CD4-positive, alpha-beta T cell (primary cell): ENCODE measurements around the gene NUDT21. TPM values are rescaled to one million over a fixed set of nuclear protein-coding genes. Genes with fewer than 3 reads are reported as not detected.

ENCODE experiments used
- ATAC-seq: fragments of 200-7000 bp; cut with Tn5 transposase; one replicate; pipeline ENCODE4 v1.10.0; 2022; ENCODE audit warnings: mild to moderate bottlenecking; ENCODE audit not compliant: poor library complexity
- CTCF ChIA-PET: fragments of 350-600 bp; sonication (Branson Sonifier 250); formaldehyde crosslinking; loops from one replicate; lab custom pipeline; 2021; ENCODE audit warnings: antibody characterized with exemption, inconsistent platforms; lab: Charles Lee
- POLR2A ChIA-PET: fragments of 350-600 bp; sonication (Branson Sonifier 250); formaldehyde crosslinking; loops from one replicate; lab custom pipeline; 2021; ENCODE audit warnings: antibody characterized with exemption, inconsistent platforms; lab: Charles Lee
- DNase-seq, 14 experiments: peaks; one replicate each; pipeline ENCODE4 v3.0.0-alpha.2; 2013 to 2020; ENCODE audit warnings: mixed read lengths in 2 of 14
- H3K27ac ChIP-seq, 2 donors: one replicate each; pipeline versions ENCODE4 v1.5.1 to v1.7.0; 2013; ENCODE audit warnings: low read length in 2 of 2, low read depth in 1 of 2, mild to moderate bottlenecking in 1 of 2
- H3K27me3 ChIP-seq, 2 experiments: 1 replicate in 1 of 2; 2 replicates in 1 of 2; pipeline versions ENCODE4 v1.6.1 to v1.7.0; 2013; ENCODE audit warnings: low read length in 2 of 2, control low read depth in 1 of 2, mild to moderate bottlenecking in 1 of 2, moderate library complexity in 1 of 2; ENCODE audit not compliant: insufficient read depth in 2 of 2, control insufficient read depth in 1 of 2
- H3K36me3 ChIP-seq: one replicate; pipeline ENCODE4 v1.6.1; 2013; ENCODE audit warnings: low read length, control low read depth; ENCODE audit not compliant: insufficient read depth
- H3K4me1 ChIP-seq: one replicate; pipeline ENCODE4 v1.6.1; 2013; ENCODE audit warnings: low read length, control low read depth; ENCODE audit not compliant: insufficient read depth
- H3K4me3 ChIP-seq: one replicate; pipeline ENCODE4 v1.5.1; 2013; ENCODE audit warnings: mild to moderate bottlenecking, low read length, moderate library complexity
- H3K9me3 ChIP-seq, 2 experiments: 1 replicate in 1 of 2; 2 replicates in 1 of 2; pipeline versions ENCODE4 v1.6.1 to v1.7.0; 2013; ENCODE audit warnings: low read length in 2 of 2, mild to moderate bottlenecking in 2 of 2, control low read depth in 1 of 2, moderate library complexity in 1 of 2; ENCODE audit not compliant: control insufficient read depth in 1 of 2, insufficient read depth in 1 of 2
- H3K27ac Mint-ChIP-seq: one replicate; pipeline ENCODE4 v1.8.0; 2020; ENCODE audit warnings: mixed read lengths
- H3K27me3 Mint-ChIP-seq: one replicate; pipeline ENCODE4 v1.8.0; 2021; ENCODE audit warnings: mixed read lengths
- H3K36me3 Mint-ChIP-seq: one replicate; pipeline ENCODE4 v1.8.0; 2021; ENCODE audit warnings: low read depth, mixed read lengths
- H3K4me1 Mint-ChIP-seq: one replicate; pipeline ENCODE4 v1.8.0; 2021; ENCODE audit warnings: low read depth, mixed read lengths
- H3K4me3 Mint-ChIP-seq: one replicate; pipeline ENCODE4 v1.8.0; 2020; ENCODE audit warnings: mild to moderate bottlenecking, mixed read lengths
- H3K9me3 Mint-ChIP-seq: one replicate; pipeline ENCODE4 v1.8.0; 2020; ENCODE audit warnings: mixed read lengths
- CTCF ChIP-seq: fragments of 200-600 bp; IDR thresholded peaks from one replicate; pipeline ENCODE4 v1.8.0; 2022; ENCODE audit warnings: antibody characterized with exemption, mild to moderate bottlenecking
- intact Hi-C, 2 experiments: fragments of 100-400 bp; cut with DNase I in 1 of 2; cut with micrococcal nuclease in 1 of 2; formaldehyde crosslinking; loops; one replicate each; pipeline versions ENCODE4 v1.15.1 to v1.9.0; 2023 to 2025; cut with DNase I, micrococcal nuclease
- total RNA-seq, 174 experiments: library from RNA in 2 of 174; stranded (reverse) in 2 of 174; gene quantifications; one replicate each; pipeline ENCODE4 v1.2.3 and lab custom pipeline; 2021 to 2026

Gene NUDT21
- total RNA-seq, 2 experiments from 2014 or later, result 89.6 to 96.6 TPM

GRCh38 chr16:56436258-56436657, 14.9 kb downstream of the NUDT21 start:
- CTCF ChIA-PET, result no interaction called here
- Mint-ChIP-seq H3K36me3 (peaks cover 80% of the 10 kb centered on the region), H3K4me3 (no peak overlapping the region), H3K9me3 (no peaks in the 10 kb centered on the region), H3K27ac (peak overlapping the region; percentile 0), H3K27me3 (no peaks in the 10 kb centered on the region), H3K4me1 (peaks cover 6% of the 10 kb centered on the region)
- Histone ChIP-seq H3K4me1 (no peaks in the 10 kb centered on the region), H3K4me3 (no peak overlapping the region), H3K27ac (no peak overlapping the region), H3K36me3 (peaks cover 54% of the 10 kb centered on the region), H3K27me3 (no peaks in the 10 kb centered on the region), H3K9me3 (no peaks in the 10 kb centered on the region)
- no peak for TF ChIP-seq CTCF
- intact Hi-C loops, result no loop called here
- ATAC-seq (no peak), DNase-seq (no peak)
- POLR2A ChIA-PET, result no interaction called here

- Mint-ChIP-seq H3K4me3 (peak overlapping the region; percentile 93), H3K27ac (no peak overlapping the region), H3K27me3 (no peaks in the 10 kb centered on the region), H3K9me3 (no peaks in the 10 kb centered on the region), H3K4me1 (peaks cover 19% of the 10 kb centered on the region), H3K36me3 (peaks cover 45% of the 10 kb centered on the region)
- Histone ChIP-seq H3K4me3 (no peak overlapping the region), H3K27me3 (no peaks in the 10 kb centered on the region), H3K36me3 (peaks cover 14% of the 10 kb centered on the region), H3K27ac (no peak overlapping the region), H3K4me1 (peaks cover 14% of the 10 kb centered on the region), H3K9me3 (no peaks in the 10 kb centered on the region)
- ChIA-PET POLR2A (interaction anchor here (1.0 kb wide), 1 partner anchor 23 kb away, joined by 5 read pairs; the partner anchor contains the start of genes NUDT21 and OGFOD1), CTCF (no interaction called here)
- intact Hi-C loops, result loop anchor here in 1 of 2 experiments (10.0 kb wide), 2 partner anchors 233 to 277 kb away; partner anchors contain the start of gene GNAO1
- no peak for TF ChIP-seq CTCF
- DNase-seq, result no peak
- no peak for ATAC-seq
Measured at GRCh38 chr16:56428091-56428490, 23.0 kb downstream of the NUDT21 start.

GRCh38 chr16:56426585-56426984, 24.5 kb downstream of the NUDT21 start:
- DNase-seq (peak in 1 of 14 experiments; percentile 4), ATAC-seq (no peak)
- Mint-ChIP-seq H3K9me3 (no peaks in the 10 kb centered on the region), H3K4me1 (peaks cover 34% of the 10 kb centered on the region), H3K4me3 (peak overlapping the region; percentile 93), H3K36me3 (peaks cover 30% of the 10 kb centered on the region), H3K27ac (peak overlapping the region; percentile 89), H3K27me3 (no peaks in the 10 kb centered on the region)
- peaks cover 9% of the 10 kb centered on the region for H3K36me3 ChIP-seq
- intact Hi-C loops, result loop anchor here in 1 of 2 experiments (1.0 to 10.0 kb wide), 3 partner anchors 26 to 278 kb away; partner anchors contain the start of gene GNAO1
- H3K4me1 ChIP-seq, result peaks cover 18% of the 10 kb centered on the region
- ChIA-PET POLR2A (interaction anchor here (1.2 kb wide), 1 partner anchor 25 kb away, joined by 4 read pairs; the partner anchor contains the start of genes NUDT21 and OGFOD1), CTCF (interaction anchor here (0.5 kb wide), 1 partner anchor 67 kb away, joined by 5 read pairs; no protein-coding TSS in a partner anchor)
- no peaks in the 10 kb centered on the region for H3K27me3 ChIP-seq
- no peaks in the 10 kb centered on the region for H3K9me3 ChIP-seq
- no peak for TF ChIP-seq CTCF
- H3K27ac ChIP-seq, result no peak overlapping the region
- H3K4me3 ChIP-seq, result no peak overlapping the region
